Rectal smooth muscle tissue (tissue), 1 donor: ENCODE measurements around the gene SMARCAL1.

Source experiments
- H3K27ac ChIP-seq: one replicate; pipeline ENCODE4 v1.7.0; 2013; ENCODE audit warnings: low read depth, low read length, inconsistent platforms
- H3K27me3 ChIP-seq: one replicate; pipeline ENCODE4 v1.7.0; 2013; ENCODE audit warnings: low read length; ENCODE audit not compliant: control insufficient read depth, insufficient read depth
- H3K36me3 ChIP-seq: one replicate; pipeline ENCODE4 v1.7.0; 2013; ENCODE audit warnings: low read length; ENCODE audit not compliant: control insufficient read depth, insufficient read depth
- H3K4me1 ChIP-seq: one replicate; pipeline ENCODE4 v1.7.0; 2013; ENCODE audit warnings: low read length; ENCODE audit not compliant: control insufficient read depth, insufficient read depth
- H3K4me3 ChIP-seq: one replicate; pipeline ENCODE4 v1.7.0; 2013; ENCODE audit warnings: low read length
- H3K9ac ChIP-seq: one replicate; pipeline ENCODE4 v1.7.0; 2013; ENCODE audit warnings: low read length

SMARCAL1 gene

GRCh38 chr2:216492597-216493333, 80.5 kb downstream of the SMARCAL1 start:
- Histone ChIP-seq H3K4me3 (no peak overlapping the region), H3K27ac (no peak overlapping the region)

GRCh38 chr2:216493334-216493685, 81.0 kb downstream of the SMARCAL1 start:
- Histone ChIP-seq H3K4me1 (peaks cover 6% of the 10 kb centered on the region), H3K27ac (no peak overlapping the region), H3K4me3 (no peak overlapping the region), H3K9ac (no peak overlapping the region), H3K36me3 (no peaks in the 10 kb centered on the region), H3K27me3 (no peaks in the 10 kb centered on the region)

More at GRCh38 chr2:216492597-216493333, 80.5 kb downstream of the SMARCAL1 start:
- Histone ChIP-seq H3K4me1 (peaks cover 6% of the 10 kb centered on the region), H3K27me3 (no peaks in the 10 kb centered on the region), H3K9ac (no peak overlapping the region), H3K36me3 (no peaks in the 10 kb centered on the region)

GRCh38 chr2:216495656-216496055, 83.4 kb downstream of the SMARCAL1 start:
- H3K27me3 ChIP-seq: no peaks in the 10 kb centered on the region
- H3K36me3 ChIP-seq: peaks cover 6% of the 10 kb centered on the region
- no peak overlapping the region for H3K9ac ChIP-seq
- no peak overlapping the region for H3K4me3 ChIP-seq
- no peak overlapping the region for H3K27ac ChIP-seq
- peaks cover 18% of the 10 kb centered on the region for H3K4me1 ChIP-seq

GRCh38 chr2:216497382-216498069, 85.2 kb downstream of the SMARCAL1 start:
- Histone ChIP-seq H3K27ac (peak overlapping the region; percentile 69), H3K9ac (no peak overlapping the region), H3K4me3 (peak overlapping the region; percentile 77), H3K27me3 (no peaks in the 10 kb centered on the region), H3K36me3 (peaks cover 18% of the 10 kb centered on the region), H3K4me1 (peaks cover 18% of the 10 kb centered on the region)

- H3K4me3 ChIP-seq: peak overlapping the region; percentile 77
- no peaks in the 10 kb centered on the region for H3K27me3 ChIP-seq
- peak overlapping the region; percentile 69 for H3K27ac ChIP-seq
- H3K36me3 ChIP-seq: peaks cover 23% of the 10 kb centered on the region
- peak overlapping the region; percentile 63 for H3K9ac ChIP-seq
- H3K4me1 ChIP-seq: peaks cover 16% of the 10 kb centered on the region
Observed at GRCh38 chr2:216498070-216498378, 85.7 kb downstream of the SMARCAL1 start.

- peak within 1 kb of the TSS; percentile 69 for H3K27ac ChIP-seq
- H3K36me3 ChIP-seq: peaks cover 24% of the 10 kb centered on the region
- no peaks in the 10 kb centered on the region for H3K27me3 ChIP-seq
- H3K4me1 ChIP-seq: peaks cover 16% of the 10 kb centered on the region
- peak within 1 kb of the TSS; percentile 94 for H3K9ac ChIP-seq
- peak within 1 kb of the TSS; percentile 77 for H3K4me3 ChIP-seq
Observed at GRCh38 chr2:216498379-216499352, 86.4 kb downstream of the SMARCAL1 start, which contains the start of gene RPL37A. RPL37A (plus strand) TSS chr2:216498844; CDS start chr2:216498875, 31 bp downstream.

- peak overlapping the region; percentile 77 for H3K4me3 ChIP-seq
- no peaks in the 10 kb centered on the region for H3K27me3 ChIP-seq
- H3K27ac ChIP-seq: peak overlapping the region; percentile 69
- H3K36me3 ChIP-seq: peaks cover 24% of the 10 kb centered on the region
- H3K4me1 ChIP-seq: peaks cover 18% of the 10 kb centered on the region
- H3K9ac ChIP-seq: peak overlapping the region; percentile 94
Observed at GRCh38 chr2:216499641-216500218, 87.4 kb downstream of the SMARCAL1 start.

- Histone ChIP-seq H3K9ac (no peak overlapping the region), H3K36me3 (peaks cover 24% of the 10 kb centered on the region), H3K4me1 (peaks cover 18% of the 10 kb centered on the region), H3K27ac (no peak overlapping the region), H3K4me3 (peak overlapping the region; percentile 8), H3K27me3 (no peaks in the 10 kb centered on the region)
Observed at GRCh38 chr2:216500572-216500971, 88.3 kb downstream of the SMARCAL1 start.

- peaks cover 24% of the 10 kb centered on the region for H3K36me3 ChIP-seq
Observed at GRCh38 chr2:216501854-216502253, 89.6 kb downstream of the SMARCAL1 start.

GRCh38 chr2:216502381-216503158, 90.3 kb downstream of the SMARCAL1 start:
- Histone ChIP-seq H3K9ac (no peak overlapping the region), H3K4me3 (no peak overlapping the region), H3K4me1 (peaks cover 14% of the 10 kb centered on the region), H3K27ac (no peak overlapping the region), H3K36me3 (peaks cover 24% of the 10 kb centered on the region), H3K27me3 (no peaks in the 10 kb centered on the region)

More at GRCh38 chr2:216501854-216502253, 89.6 kb downstream of the SMARCAL1 start:
- no peak overlapping the region for H3K4me3 ChIP-seq
- no peak overlapping the region for H3K9ac ChIP-seq
- H3K27me3 ChIP-seq: no peaks in the 10 kb centered on the region
- H3K27ac ChIP-seq: no peak overlapping the region
- peaks cover 18% of the 10 kb centered on the region for H3K4me1 ChIP-seq

- Histone ChIP-seq H3K4me3 (no peak overlapping the region), H3K27me3 (no peaks in the 10 kb centered on the region), H3K9ac (no peak overlapping the region), H3K4me1 (peaks cover 14% of the 10 kb centered on the region), H3K36me3 (peaks cover 24% of the 10 kb centered on the region), H3K27ac (no peak overlapping the region)
Observed at GRCh38 chr2:216503159-216503629, 90.9 kb downstream of the SMARCAL1 start.
